BJ (cell line): Measurements from ENCODE around the gene MTHFD1L. TPM values are rescaled to one million over a fixed set of nuclear protein-coding genes. Genes with fewer than 3 reads are reported as not detected.
"Not testable (repeated sequence)": the region's sequence is repeated elsewhere in the genome, so short reads cannot be mapped to it uniquely, and the experiment has no call there.

Experiments used
- CTCF ChIA-PET: fragments of 350-600 bp; formaldehyde crosslinking; extraction: SDS; loops from one replicate; lab custom pipeline; 2021; ENCODE audit warnings: antibody characterized with exemption, inconsistent platforms; lab: Yijun Ruan, JAX
- POLR2A ChIA-PET: fragments of 300-600 bp; sonication (Branson Sonifier 250); formaldehyde crosslinking; extraction: SDS; loops from one replicate; lab custom pipeline; 2021; ENCODE audit warnings: antibody characterized with exemption; lab: Charles Lee
- DNase-seq: peaks from one replicate; pipeline ENCODE4 v3.0.0-alpha.2; 2011; ENCODE audit warnings: low read depth
- H3K27me3 ChIP-seq: 2 replicates; pipeline ENCODE4 v1.6.0; 2011; ENCODE audit warnings: low read length; ENCODE audit not compliant: control insufficient read depth, insufficient read depth
- H3K36me3 ChIP-seq: 2 replicates; pipeline ENCODE4 v1.5.1; 2011; ENCODE audit warnings: low read length; ENCODE audit not compliant: control insufficient read depth, insufficient read depth
- H3K4me3 ChIP-seq: 2 replicates; pipeline ENCODE4 v1.5.1; 2011; ENCODE audit warnings: low read depth, mild to moderate bottlenecking, control low read depth, low read length
- CTCF ChIP-seq: IDR thresholded peaks from 2 replicates; pipeline ENCODE4 v1.5.1; 2011; ENCODE audit warnings: low read depth, mild to moderate bottlenecking, control low read depth, inconsistent platforms, low read length, moderate library complexity; ENCODE audit not compliant: insufficient read depth
- polyA plus RNA-seq: library from polyadenylated mRNA; depleted of rRNA; stranded (reverse); fragments of >200 nt; gene quantifications from 2 replicates; pipeline ENCODE4 v1.2.3, GENCODE V29; 2011

Gene MTHFD1L
- polyA plus RNA-seq, 1 experiment = 58.9 TPM

- H3K27me3 ChIP-seq = no peaks in the 10 kb centered on the region
- H3K4me3 ChIP-seq = no peak overlapping the region
- CTCF ChIA-PET = no interaction called here
- DNase-seq = no peak
- no peak for TF ChIP-seq CTCF
- 0 out of 2 replicates have a peak, but pooled peaks cover 3% of the 10 kb centered on the region for H3K36me3 ChIP-seq
- POLR2A ChIA-PET = no interaction called here
Measured at GRCh38 chr6:151084275-151084674, 218.8 kb downstream of the MTHFD1L start.

GRCh38 chr6:151087055-151087454, 221.6 kb downstream of the MTHFD1L start:
- H3K36me3 ChIP-seq, DNase-seq, POLR2A ChIA-PET, CTCF ChIA-PET, H3K27me3 ChIP-seq, H3K4me3 ChIP-seq: not testable (repeated sequence)

GRCh38 chr6:151087861-151088598, 222.5 kb downstream of the MTHFD1L start:
- no peak for DNase-seq
- no peak for TF ChIP-seq CTCF
- CTCF ChIA-PET = interaction anchor here (0.6 to 1.1 kb wide), 3 partner anchors 14 to 246 kb away, joined by 3 to 4 read pairs (median 3); no protein-coding TSS in a partner anchor
- Histone ChIP-seq H3K36me3 (peaks cover 12% of the 10 kb centered on the region), H3K27me3 (no peaks in the 10 kb centered on the region), H3K4me3 (no peak overlapping the region)
- POLR2A ChIA-PET = no interaction called here

- H3K36me3 ChIP-seq = peaks cover 12% of the 10 kb centered on the region
- no peak for TF ChIP-seq CTCF
- POLR2A ChIA-PET = no interaction called here
- no peaks in the 10 kb centered on the region for H3K27me3 ChIP-seq
- no peak for DNase-seq
- H3K4me3 ChIP-seq = no peak overlapping the region
- CTCF ChIA-PET = interaction anchor here (0.6 to 1.1 kb wide), 3 partner anchors 15 to 246 kb away, joined by 3 to 4 read pairs (median 3); no protein-coding TSS in a partner anchor
Measured at GRCh38 chr6:151088599-151088935, 223.1 kb downstream of the MTHFD1L start.

GRCh38 chr6:151088963-151089362, 223.5 kb downstream of the MTHFD1L start:
- peaks cover 13% of the 10 kb centered on the region for H3K36me3 ChIP-seq
- H3K4me3 ChIP-seq = no peak overlapping the region
- TF ChIP-seq CTCF = no peak
- H3K27me3 ChIP-seq = no peaks in the 10 kb centered on the region
- DNase-seq = no peak
- ChIA-PET POLR2A (no interaction called here), CTCF (interaction anchor here (1.1 kb wide), 2 partner anchors 26 to 245 kb away, joined by 3 to 4 read pairs; no protein-coding TSS in a partner anchor)

GRCh38 chr6:151089978-151090377, 224.5 kb downstream of the MTHFD1L start:
- H3K4me3 ChIP-seq = no peak overlapping the region
- TF ChIP-seq CTCF = no peak
- no peak for DNase-seq
- H3K27me3 ChIP-seq = no peaks in the 10 kb centered on the region
- CTCF ChIA-PET = no interaction called here
- POLR2A ChIA-PET = no interaction called here
- peaks cover 14% of the 10 kb centered on the region for H3K36me3 ChIP-seq
